ENCODE results near the gene SLC46A3.

Gene SLC46A3

DNA sequence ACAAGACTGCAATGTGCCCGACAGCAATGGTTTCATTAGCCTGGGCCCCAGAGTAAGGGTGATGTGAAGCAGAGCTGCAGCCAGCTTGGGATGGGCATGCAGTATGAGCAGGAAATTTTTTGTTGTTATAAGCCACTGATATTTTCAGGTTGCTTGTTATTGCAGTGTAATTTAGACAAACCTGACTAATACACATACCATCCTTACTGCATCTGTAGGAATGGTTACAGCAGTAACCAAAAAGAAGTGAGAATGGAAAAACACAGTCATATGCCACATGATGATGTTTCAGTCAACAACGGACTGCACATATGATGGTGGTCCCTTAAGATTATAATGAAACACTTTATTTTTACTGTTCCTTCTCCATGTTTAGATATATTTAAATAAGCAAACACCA lies 68.5 kb downstream of the SLC46A3 start:
- Histone ChIP-seq H3K4me1 (ENCODE audit: insufficient read depth, low read length) (0 out of 2 replicates have a peak, but pooled peaks cover 2% of the 10 kb centered on the region), H3K36me3 (ENCODE audit: insufficient read depth, low read length) (no peaks in the 10 kb centered on the region), H3K9me3 (ENCODE audit: control insufficient read depth, insufficient read depth, low read length) (no peaks in the 10 kb centered on the region), H3K9ac (ENCODE audit: low read depth, low read length) (no peak overlapping the region)
